Measurements from ENCODE around the gene SPAG5. TPM values are rescaled to one million over a fixed set of nuclear protein-coding genes. Genes with fewer than 3 reads are reported as not detected.

The SPAG5 gene
- total RNA-seq, 1 donor from 2014 or later: 28.5 TPM

- Mint-ChIP-seq H3K9me3 (ENCODE audit: unreplicated experiment) (no peaks in the 10 kb centered on the region), H3K27ac (ENCODE audit: unreplicated experiment) (peak overlapping the region; percentile 93), H3K4me3 (ENCODE audit: unreplicated experiment) (peak overlapping the region; percentile 96), H3K27me3 (ENCODE audit: unreplicated experiment) (peaks cover 1% of the 10 kb centered on the region), H3K36me3 (ENCODE audit: low read depth, unreplicated experiment) (peaks cover 4% of the 10 kb centered on the region), H3K4me1 (ENCODE audit: unreplicated experiment) (peaks cover 16% of the 10 kb centered on the region)
- TF ChIP-seq CTCF (IDR thresholded peaks at IDR 0.05; ENCODE audit: unreplicated experiment): no peak
- DNase-seq (ENCODE audit: low spot score): no peak
Observed at GRCh38 chr17:28598389-28598788, 436 bp downstream of the SPAG5 start.

GRCh38 chr17:28597606-28598383 lies 1.0 kb downstream of the SPAG5 start:
- peaks cover 16% of the 10 kb centered on the region for H3K4me1 Mint-ChIP-seq (ENCODE audit: unreplicated experiment)
- H3K27me3 Mint-ChIP-seq (ENCODE audit: unreplicated experiment): peaks cover 1% of the 10 kb centered on the region
- H3K9me3 Mint-ChIP-seq (ENCODE audit: unreplicated experiment): no peaks in the 10 kb centered on the region
- peaks cover 7% of the 10 kb centered on the region for H3K36me3 Mint-ChIP-seq (ENCODE audit: low read depth, unreplicated experiment)
- no peak overlapping the region for H3K27ac Mint-ChIP-seq (ENCODE audit: unreplicated experiment)
- peak overlapping the region; percentile 96 for H3K4me3 Mint-ChIP-seq (ENCODE audit: unreplicated experiment)
- no peak for DNase-seq (ENCODE audit: low spot score)
- no peak for TF ChIP-seq CTCF (IDR thresholded peaks at IDR 0.05; ENCODE audit: unreplicated experiment)

- Mint-ChIP-seq H3K9me3 (ENCODE audit: unreplicated experiment) (no peaks in the 10 kb centered on the region), H3K4me1 (ENCODE audit: unreplicated experiment) (peaks cover 10% of the 10 kb centered on the region), H3K36me3 (ENCODE audit: low read depth, unreplicated experiment) (peaks cover 8% of the 10 kb centered on the region), H3K4me3 (ENCODE audit: unreplicated experiment) (no peak overlapping the region), H3K27me3 (ENCODE audit: unreplicated experiment) (no peaks in the 10 kb centered on the region), H3K27ac (ENCODE audit: unreplicated experiment) (no peak overlapping the region)
- TF ChIP-seq CTCF (IDR thresholded peaks at IDR 0.05; ENCODE audit: unreplicated experiment): no peak
- no peak for DNase-seq (ENCODE audit: low spot score)
Observed at GRCh38 chr17:28592260-28592659, 6.6 kb downstream of the SPAG5 start.

- DNase-seq (ENCODE audit: low spot score): no peak
- Mint-ChIP-seq H3K4me3 (ENCODE audit: unreplicated experiment) (no peak overlapping the region), H3K27me3 (ENCODE audit: unreplicated experiment) (no peaks in the 10 kb centered on the region), H3K27ac (ENCODE audit: unreplicated experiment) (peak overlapping the region; percentile 5), H3K4me1 (ENCODE audit: unreplicated experiment) (peaks cover 17% of the 10 kb centered on the region), H3K36me3 (ENCODE audit: low read depth, unreplicated experiment) (peaks cover 13% of the 10 kb centered on the region), H3K9me3 (ENCODE audit: unreplicated experiment) (no peaks in the 10 kb centered on the region)
- no peak for TF ChIP-seq CTCF (IDR thresholded peaks at IDR 0.05; ENCODE audit: unreplicated experiment)
Observed at GRCh38 chr17:28585851-28586250, 13.0 kb downstream of the SPAG5 start.

- no peak for TF ChIP-seq CTCF (IDR thresholded peaks at IDR 0.05; ENCODE audit: unreplicated experiment)
- Mint-ChIP-seq H3K27ac (ENCODE audit: unreplicated experiment) (peak overlapping the region; percentile 31), H3K4me3 (ENCODE audit: unreplicated experiment) (no peak overlapping the region), H3K27me3 (ENCODE audit: unreplicated experiment) (peaks cover 2% of the 10 kb centered on the region), H3K36me3 (ENCODE audit: low read depth, unreplicated experiment) (peaks cover 23% of the 10 kb centered on the region), H3K4me1 (ENCODE audit: unreplicated experiment) (peaks cover 17% of the 10 kb centered on the region), H3K9me3 (ENCODE audit: unreplicated experiment) (no peaks in the 10 kb centered on the region)
- DNase-seq (ENCODE audit: low spot score): no peak
Observed at GRCh38 chr17:28584434-28584833, 14.4 kb downstream of the SPAG5 start.

Measured in endothelial cell (in vitro differentiated cells).